Colonic mucosa (tissue), 4 donors: ENCODE results near the gene CDK6. TPM values are rescaled to one million over a fixed set of nuclear protein-coding genes. Genes with fewer than 3 reads are reported as not detected.

Experiments
- DNase-seq: peaks from one replicate; pipeline ENCODE4 v3.0.0-alpha.2; 2020
- H3K27ac ChIP-seq: fragments of 200-600 bp; one replicate; pipeline ENCODE4 v1.8.0; 2021
- H3K27me3 ChIP-seq: fragments of 200-600 bp; one replicate; pipeline ENCODE4 v1.8.0; 2021
- H3K36me3 ChIP-seq: fragments of 200-600 bp; one replicate; pipeline ENCODE4 v1.8.0; 2021
- H3K4me1 ChIP-seq: fragments of 200-600 bp; one replicate; pipeline ENCODE4 v1.8.0; 2021; ENCODE audit warnings: mild to moderate bottlenecking
- H3K4me3 ChIP-seq: fragments of 200-600 bp; one replicate; pipeline ENCODE4 v1.8.0; 2021
- H3K9ac ChIP-seq, 2 donors: one replicate each; pipeline ENCODE4 v1.7.0; 2013; ENCODE audit warnings: control low read depth in 2 of 2, low read depth in 2 of 2, low read length in 2 of 2
- H3K9me3 ChIP-seq: fragments of 200-600 bp; one replicate; pipeline ENCODE4 v1.8.0; 2021
- CTCF ChIP-seq: fragments of 200-600 bp; IDR thresholded peaks from one replicate; pipeline ENCODE4 v1.8.0; 2022; ENCODE audit warnings: antibody characterized with exemption, mild to moderate bottlenecking
- intact Hi-C: fragments of 100-400 bp; cut with DNase I; formaldehyde crosslinking; loops from one replicate; pipeline ENCODE4 v1.14.1; 2022
- total RNA-seq, 2 donors: library from RNA; stranded (reverse); fragmentation: NEBNext Ultra II Directional in 1 of 2; extraction: Animal tissue kit (Norgen Biotek cat#: 25700) in 1 of 2; gene quantifications; one replicate each; pipeline ENCODE4 v1.2.1, GENCODE V29; 2021
- donor health status: healthy.
- donor health status: DM: no; HTN: no; CAD: no.
- donor health status: DM: no; HTN: no; CAD: no.

Gene CDK6
- total RNA-seq, 2 donors from 2014 or later = 37.1 to 55.4 TPM

GRCh38 chr7:92623544-92623943 lies 212.8 kb downstream of the CDK6 start:
- TF ChIP-seq CTCF = no peak
- Histone ChIP-seq H3K9me3 (no peaks in the 10 kb centered on the region), H3K4me1 (no peaks in the 10 kb centered on the region), H3K27me3 (no peaks in the 10 kb centered on the region), H3K36me3 (no peaks in the 10 kb centered on the region), H3K4me3 (no peak overlapping the region), H3K9ac (no peak overlapping the region), H3K27ac (peak overlapping the region; percentile 10)
- no peak for DNase-seq
- intact Hi-C loops = loop anchor here (5.0 to 10.0 kb wide), 2 partner anchors 74 to 361 kb away; no protein-coding TSS in a partner anchor

GRCh38 chr7:92622685-92623084 lies 213.7 kb downstream of the CDK6 start:
- no peaks in the 10 kb centered on the region for H3K9me3 ChIP-seq
- H3K4me3 ChIP-seq = no peak overlapping the region
- intact Hi-C loops = loop anchor here (5.0 to 10.0 kb wide), 2 partner anchors 75 to 362 kb away; no protein-coding TSS in a partner anchor
- no peak overlapping the region for H3K9ac ChIP-seq
- DNase-seq = no peak
- no peak overlapping the region for H3K27ac ChIP-seq
- H3K27me3 ChIP-seq = no peaks in the 10 kb centered on the region
- no peak for TF ChIP-seq CTCF
- no peaks in the 10 kb centered on the region for H3K4me1 ChIP-seq
- no peaks in the 10 kb centered on the region for H3K36me3 ChIP-seq

- TF ChIP-seq CTCF = no peak
- no peaks in the 10 kb centered on the region for H3K9me3 ChIP-seq
Measured at GRCh38 chr7:92622030-92622429, 214.3 kb downstream of the CDK6 start.

GRCh38 chr7:92621561-92622023 lies 214.8 kb downstream of the CDK6 start:
- Histone ChIP-seq H3K9me3 (no peaks in the 10 kb centered on the region), H3K9ac (peak overlapping the region in 1 of 2 donors; percentile 0), H3K27me3 (no peaks in the 10 kb centered on the region), H3K4me3 (no peak overlapping the region), H3K4me1 (no peaks in the 10 kb centered on the region), H3K36me3 (no peaks in the 10 kb centered on the region), H3K27ac (peak overlapping the region; percentile 2)
- intact Hi-C loops = loop anchor here (2.0 to 10.0 kb wide), 3 partner anchors 76 to 363 kb away; no protein-coding TSS in a partner anchor
- no peak for TF ChIP-seq CTCF
- no peak for DNase-seq

More at GRCh38 chr7:92622030-92622429, 214.3 kb downstream of the CDK6 start:
- no peak overlapping the region for H3K4me3 ChIP-seq
- H3K27me3 ChIP-seq = no peaks in the 10 kb centered on the region
- H3K27ac ChIP-seq = no peak overlapping the region
- intact Hi-C loops = loop anchor here (5.0 to 10.0 kb wide), 2 partner anchors 75 to 363 kb away; no protein-coding TSS in a partner anchor
- H3K4me1 ChIP-seq = no peaks in the 10 kb centered on the region
- H3K9ac ChIP-seq = no peak overlapping the region
- H3K36me3 ChIP-seq = no peaks in the 10 kb centered on the region
- no peak for DNase-seq

- Histone ChIP-seq H3K9ac (peak overlapping the region in 1 of 2 donors; percentile 0), H3K9me3 (no peaks in the 10 kb centered on the region)
- TF ChIP-seq CTCF = peak; percentile 64
Measured at GRCh38 chr7:92621026-92621540, 215.3 kb downstream of the CDK6 start.

More at GRCh38 chr7:92621026-92621540, 215.3 kb downstream of the CDK6 start:
- Histone ChIP-seq H3K27me3 (no peaks in the 10 kb centered on the region), H3K4me1 (no peaks in the 10 kb centered on the region), H3K36me3 (no peaks in the 10 kb centered on the region), H3K27ac (peak overlapping the region; percentile 2), H3K4me3 (no peak overlapping the region)
- intact Hi-C loops = loop anchor here (2.0 to 10.0 kb wide), 3 partner anchors 76 to 364 kb away; no protein-coding TSS in a partner anchor
- DNase-seq = peak; percentile 77
